ENCODE results near the gene MTHFSD.
"Not testable (repeated sequence)": the region's sequence is repeated elsewhere in the genome, so short reads cannot be mapped to it uniquely, and the experiment has no call there.

The MTHFSD gene

GRCh38 chr16:86554917-86555703 lies at the start of gene MTHFSD:
Gene MTHFSD, minus strand, starts transcription at chr16:86555235. Its CDS starts 51 bp downstream, at chr16:86555184.
- DNase-seq, result peak; percentile 95

- DNase-seq, result peak; percentile 14
Measured at GRCh38 chr16:86604436-86605193, 49.6 kb upstream of the MTHFSD start.

- no peak for DNase-seq
Measured at GRCh38 chr16:86602521-86602920, 47.5 kb upstream of the MTHFSD start.

GRCh38 chr16:86601356-86601755 lies 46.3 kb upstream of the MTHFSD start:
- DNase-seq, result no peak

- DNase-seq, result no peak
Measured at GRCh38 chr16:86598607-86599565, 43.9 kb upstream of the MTHFSD start.

- DNase-seq, result no peak
Measured at GRCh38 chr16:86597880-86598606, 43.0 kb upstream of the MTHFSD start.

- no peak for DNase-seq
Measured at GRCh38 chr16:86597126-86597879, 42.3 kb upstream of the MTHFSD start.

- no peak for DNase-seq
Measured at GRCh38 chr16:86595983-86596605, 41.1 kb upstream of the MTHFSD start.

- DNase-seq, result no peak
Measured at GRCh38 chr16:86594721-86595120, 39.7 kb upstream of the MTHFSD start.

- no peak for DNase-seq
Measured at GRCh38 chr16:86593913-86594620, 39.0 kb upstream of the MTHFSD start.

GRCh38 chr16:86591270-86591669 lies 36.2 kb upstream of the MTHFSD start:
- DNase-seq, result no peak

- DNase-seq, result no peak
Measured at GRCh38 chr16:86590501-86591144, 35.6 kb upstream of the MTHFSD start.

GRCh38 chr16:86587955-86588354 lies 32.9 kb upstream of the MTHFSD start:
- DNase-seq, result not testable (repeated sequence)

- DNase-seq, result no peak
Measured at GRCh38 chr16:86587487-86587886, 32.5 kb upstream of the MTHFSD start.

GRCh38 chr16:86585821-86586611 lies 31.0 kb upstream of the MTHFSD start:
- no peak for DNase-seq

GRCh38 chr16:86584726-86585721 lies 30.0 kb upstream of the MTHFSD start:
- DNase-seq, result no peak

GRCh38 chr16:86584071-86584685 lies 29.1 kb upstream of the MTHFSD start:
- no peak for DNase-seq
